OCI-LY7 (cell line): ENCODE data around the gene SOWAHC. TPM values are rescaled to one million over a fixed set of nuclear protein-coding genes. Genes with fewer than 3 reads are reported as not detected.

Experiments
- BruUV-seq: library from RNA; stranded (reverse); fragments of 400-500 nt; replicated peaks from 2 replicates; lab custom pipeline; 2021; lab: Mats Ljungman, UMichigan
- CTCF ChIA-PET: fragments of 300-600 bp; sonication (Branson Sonifier 250); formaldehyde crosslinking; loops from one replicate; lab custom pipeline; 2022; ENCODE audit warnings: antibody characterized with exemption; ENCODE audit not compliant: unreplicated experiment; lab: Charles Lee
- POLR2A ChIA-PET: fragments of 300-600 bp; sonication (Branson Sonifier 250); formaldehyde crosslinking; loops from one replicate; lab custom pipeline; 2022; ENCODE audit warnings: antibody characterized with exemption; lab: Charles Lee
- DNase-seq: peaks from one replicate; pipeline ENCODE4 v3.0.0-alpha.2; 2015; ENCODE audit warnings: low spot score
- H2AFZ ChIP-seq: fragments of 200-600 bp; sonication (generic), shearing (Covaris generic); 2 replicates; pipeline ENCODE4 v1.6.1; 2014; ENCODE audit warnings: mild to moderate bottlenecking, antibody characterized with exemption, low read length, moderate library complexity
- H3K27ac ChIP-seq: fragments of 200-600 bp; sonication (generic); 2 replicates; pipeline ENCODE4 v1.5.1; 2014; ENCODE audit warnings: mixed run types, low read depth, mild to moderate bottlenecking, moderate library complexity, low read length, inconsistent platforms; ENCODE audit not compliant: poor library complexity, severe bottlenecking
- H3K36me3 ChIP-seq: fragments of 200-600 bp; sonication (generic); 2 replicates; pipeline ENCODE4 v1.6.1; 2014; ENCODE audit warnings: mild to moderate bottlenecking, antibody characterized with exemption, low read length, moderate library complexity, mixed read lengths; ENCODE audit not compliant: insufficient read depth
- H3K4me1 ChIP-seq: fragments of 200-600 bp; sonication (generic); 2 replicates; pipeline ENCODE4 v1.5.1; 2014; ENCODE audit warnings: mild to moderate bottlenecking, low read length; ENCODE audit not compliant: insufficient read depth, poor library complexity, severe bottlenecking
- H3K4me2 ChIP-seq: fragments of 200-600 bp; sonication (generic); 2 replicates; pipeline ENCODE4 v1.6.1; 2014; ENCODE audit warnings: mild to moderate bottlenecking, low read length
- H3K4me3 ChIP-seq: fragments of 200-600 bp; sonication (generic); 2 replicates; pipeline ENCODE4 v1.5.1; 2014; ENCODE audit warnings: mild to moderate bottlenecking, low read depth, low read length; ENCODE audit not compliant: poor library complexity, severe bottlenecking
- H3K79me2 ChIP-seq: fragments of 200-600 bp; sonication (generic); 2 replicates; pipeline ENCODE4 v1.6.1; 2016; ENCODE audit warnings: low read depth, mild to moderate bottlenecking, low read length, moderate library complexity, mixed read lengths; ENCODE audit not compliant: insufficient read depth
- H3K9me2 ChIP-seq: fragments of 200-600 bp; sonication (generic); 2 replicates; pipeline ENCODE4 v1.6.1; 2016; ENCODE audit warnings: mild to moderate bottlenecking, low read length, mixed read lengths; ENCODE audit not compliant: insufficient read depth
- H3K9me3 ChIP-seq: fragments of 200-600 bp; sonication (generic); 2 replicates; pipeline ENCODE4 v1.6.1; 2014; ENCODE audit warnings: mild to moderate bottlenecking, mixed run types, low read length, mixed read lengths
- H4K20me1 ChIP-seq: fragments of 200-600 bp; sonication (generic); 2 replicates; pipeline ENCODE4 v1.6.1; 2014; ENCODE audit warnings: mild to moderate bottlenecking, antibody characterized with exemption, low read length, moderate library complexity, mixed read lengths; ENCODE audit not compliant: insufficient read depth
- EZH2phosphoT487 ChIP-seq: fragments of 200-600 bp; sonication (generic); IDR thresholded peaks from 2 replicates; pipeline ENCODE4 v1.6.1; 2018; ENCODE audit warnings: low read depth, borderline replicate concordance, mild to moderate bottlenecking, mixed run types, antibody characterized with exemption, low read length, moderate library complexity, mixed read lengths
- intact Hi-C: fragments of 100-400 bp; cut with micrococcal nuclease; formaldehyde crosslinking; loops from one replicate; pipeline ENCODE4 v1.10.0; 2022; ENCODE audit not compliant: unreplicated experiment
- total RNA-seq, 2 experiments: library from RNA; depleted of rRNA in 1 of 2; stranded (reverse); fragments of >200 nt in 1 of 2; shearing (Covaris generic) in 1 of 2; gene quantifications; 2 replicates each; pipeline ENCODE4 v1.2.3, GENCODE V29; 2014 to 2022
- TF ChIP-seq, protein P1 (sequence below): fragments of 200-600 bp; sonication (generic); conservative IDR thresholded peaks from 2 replicates; pipeline ENCODE4 v1.5.1; 2014; ENCODE audit warnings: mild to moderate bottlenecking, antibody characterized with exemption, low read length, moderate library complexity, mixed read lengths

SOWAHC gene
- total RNA-seq, 2 experiments from 2014 or later, result not detected

GRCh38 chr2:109646961-109647360, 32.8 kb downstream of the SOWAHC start:
- Histone ChIP-seq H3K4me1 (no peaks in the 10 kb centered on the region), H4K20me1 (no peaks in the 10 kb centered on the region), H2AFZ (no peak overlapping the region), H3K9me2 (no peaks in the 10 kb centered on the region), H3K36me3 (no peaks in the 10 kb centered on the region), H3K4me3 (no peak overlapping the region), H3K9me3 (no peaks in the 10 kb centered on the region), H3K79me2 (no peaks in the 10 kb centered on the region), H3K4me2 (no peak overlapping the region), H3K27ac (no peak overlapping the region)
- DNase-seq, result no peak
- ChIA-PET POLR2A (no interaction called here), CTCF (no interaction called here)
- intact Hi-C loops, result no loop called here
- BruUV-seq, result no TSS peak
- no peak for TF ChIP-seq EZH2phosphoT487
- TF ChIP-seq, protein P1, sequence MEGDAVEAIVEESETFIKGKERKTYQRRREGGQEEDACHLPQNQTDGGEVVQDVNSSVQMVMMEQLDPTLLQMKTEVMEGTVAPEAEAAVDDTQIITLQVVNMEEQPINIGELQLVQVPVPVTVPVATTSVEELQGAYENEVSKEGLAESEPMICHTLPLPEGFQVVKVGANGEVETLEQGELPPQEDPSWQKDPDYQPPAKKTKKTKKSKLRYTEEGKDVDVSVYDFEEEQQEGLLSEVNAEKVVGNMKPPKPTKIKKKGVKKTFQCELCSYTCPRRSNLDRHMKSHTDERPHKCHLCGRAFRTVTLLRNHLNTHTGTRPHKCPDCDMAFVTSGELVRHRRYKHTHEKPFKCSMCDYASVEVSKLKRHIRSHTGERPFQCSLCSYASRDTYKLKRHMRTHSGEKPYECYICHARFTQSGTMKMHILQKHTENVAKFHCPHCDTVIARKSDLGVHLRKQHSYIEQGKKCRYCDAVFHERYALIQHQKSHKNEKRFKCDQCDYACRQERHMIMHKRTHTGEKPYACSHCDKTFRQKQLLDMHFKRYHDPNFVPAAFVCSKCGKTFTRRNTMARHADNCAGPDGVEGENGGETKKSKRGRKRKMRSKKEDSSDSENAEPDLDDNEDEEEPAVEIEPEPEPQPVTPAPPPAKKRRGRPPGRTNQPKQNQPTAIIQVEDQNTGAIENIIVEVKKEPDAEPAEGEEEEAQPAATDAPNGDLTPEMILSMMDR, result no peak

GRCh38 chr2:109647636-109648035, 33.5 kb downstream of the SOWAHC start:
- H3K79me2 ChIP-seq, result no peaks in the 10 kb centered on the region
- H3K36me3 ChIP-seq, result no peaks in the 10 kb centered on the region
- POLR2A ChIA-PET, result no interaction called here
- no peaks in the 10 kb centered on the region for H3K4me1 ChIP-seq
- H3K9me2 ChIP-seq, result no peaks in the 10 kb centered on the region
- no peaks in the 10 kb centered on the region for H3K9me3 ChIP-seq
- intact Hi-C loops, result no loop called here
- H3K27ac ChIP-seq, result no peak overlapping the region
- no peaks in the 10 kb centered on the region for H4K20me1 ChIP-seq
- H3K4me2 ChIP-seq, result no peak overlapping the region
- H2AFZ ChIP-seq, result no peak overlapping the region
- no peak overlapping the region for H3K4me3 ChIP-seq
- no TSS peak for BruUV-seq
- no peak for DNase-seq
- CTCF ChIA-PET, result no interaction called here
- TF ChIP-seq, protein P1, result no peak
- TF ChIP-seq EZH2phosphoT487, result no peak

DNA sequence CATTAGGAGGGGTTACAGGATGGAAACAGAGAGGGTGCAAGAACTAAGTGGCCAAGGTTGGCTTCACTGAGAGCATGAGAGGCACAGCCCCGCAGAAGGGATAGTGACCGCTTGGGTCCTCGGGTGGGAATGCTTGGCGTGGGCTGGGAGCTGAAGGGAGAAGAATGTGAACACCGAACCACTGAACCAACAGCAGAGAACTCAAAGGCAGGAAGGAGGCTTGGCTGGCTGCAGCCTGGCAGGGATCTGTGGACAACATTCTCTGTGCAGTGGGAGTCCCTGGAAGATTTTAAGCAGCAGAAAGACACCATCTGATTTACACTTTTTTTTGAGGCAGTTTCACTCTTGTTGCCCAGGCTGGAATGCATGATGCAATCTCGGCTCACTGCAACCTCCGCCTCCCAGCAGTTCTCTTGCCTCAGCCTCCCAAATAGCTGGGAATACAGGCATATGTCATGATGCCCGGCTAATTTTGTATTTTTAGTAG, 33.9 kb downstream of the SOWAHC start:
- no peaks in the 10 kb centered on the region for H3K36me3 ChIP-seq
- H3K27ac ChIP-seq, result no peak overlapping the region
- no peak for TF ChIP-seq EZH2phosphoT487
- TF ChIP-seq, protein P1, result no peak
- no peak for DNase-seq
- H4K20me1 ChIP-seq, result no peaks in the 10 kb centered on the region
- H3K4me1 ChIP-seq, result no peaks in the 10 kb centered on the region
- no peak overlapping the region for H2AFZ ChIP-seq
- no peaks in the 10 kb centered on the region for H3K79me2 ChIP-seq
- CTCF ChIA-PET, result no interaction called here
- no peaks in the 10 kb centered on the region for H3K9me3 ChIP-seq
- no TSS peak for BruUV-seq
- H3K4me3 ChIP-seq, result no peak overlapping the region
- POLR2A ChIA-PET, result no interaction called here
- H3K4me2 ChIP-seq, result no peak overlapping the region
- intact Hi-C loops, result no loop called here
- no peaks in the 10 kb centered on the region for H3K9me2 ChIP-seq
